ENCODE measurements around the gene JSRP1. TPM values are rescaled to one million over a fixed set of nuclear protein-coding genes. Genes with fewer than 3 reads are reported as not detected.

JSRP1 gene
- total and polyA plus RNA-seq, 2 of the 8 experiments (the other 6 are each of a cell fraction or from before 2014, with no cell fraction given): 0.24 to 0.56 TPM

DNA sequence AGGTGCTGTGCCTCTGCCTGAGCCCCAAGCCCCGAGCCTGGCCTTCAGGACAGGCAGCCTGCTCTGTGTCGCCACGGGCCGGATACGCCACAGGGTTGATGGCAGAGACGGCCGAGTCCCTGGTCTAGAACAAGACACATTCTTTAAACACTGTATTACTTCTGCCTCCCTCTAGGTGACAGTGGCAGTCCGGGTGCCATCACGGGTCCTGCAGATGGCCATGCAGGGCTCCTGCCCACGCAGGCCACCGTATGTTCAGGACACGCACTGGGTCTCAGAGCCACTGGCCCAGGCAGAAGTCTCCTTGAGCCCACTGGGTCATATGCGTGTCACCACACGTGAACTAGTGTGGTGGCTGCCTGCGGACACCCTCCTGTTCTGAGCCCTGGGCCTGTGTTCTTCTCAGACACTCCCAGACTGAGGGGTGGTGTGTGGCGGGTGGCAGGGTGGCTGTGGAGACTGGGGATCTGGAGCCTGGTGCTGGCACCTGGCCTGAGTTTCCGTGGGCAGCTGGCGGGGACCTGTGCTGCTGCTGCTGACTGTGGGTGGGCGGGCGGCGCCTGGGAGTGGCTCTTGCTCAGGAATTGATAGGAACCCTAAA, 24.5 kb downstream of the JSRP1 start:
- H3K56ac ChIP-seq (replicated peaks; ENCODE audit: insufficient read length, low read depth, low read length): no peak overlapping the region
- H3K14ac ChIP-seq (ENCODE audit: insufficient read length): no peak overlapping the region
- H2AFZ ChIP-seq (ENCODE audit: low read length): no peak overlapping the region
- H3K27ac ChIP-seq (ENCODE audit: low read depth, low read length): no peak overlapping the region
- H3K9me3 ChIP-seq (ENCODE audit: insufficient read depth in 2 of 2, low read depth in 1 of 2, low read length in 1 of 2): no peaks in the 10 kb centered on the region
- H3K79me1 ChIP-seq (ENCODE audit: low read depth, low read length): peaks cover 4% of the 10 kb centered on the region
- 90% methylated on average over 21 of the region's 21 CpGs; no CpG with 5 or more reads in 1 of the 2 experiments for WGBS, 2 experiments (ENCODE audit: extremely low coverage in 1 of 2, insufficient coverage in 1 of 2, insufficient read length in 1 of 2, insufficient replicate concordance in 2 of 2, low coverage in 1 of 2, low lambda C conversion rate in 2 of 2, missing lambda C conversion rate in 1 of 2)
- H3K79me2 ChIP-seq (ENCODE audit: control insufficient read depth in 1 of 2, insufficient read depth in 2 of 2, low read length in 2 of 2): peaks cover 0 to 15% of the 10 kb centered on the region in 2 experiments; a peak in 3 of 4 replicates
- H4K20me1 ChIP-seq (replicated peaks in 1 of 2; ENCODE audit: control insufficient read depth in 1 of 2, insufficient read depth in 2 of 2, low read length in 2 of 2): peaks cover 0 to 15% of the 10 kb centered on the region in 2 experiments
- no peak overlapping the region; the same call in 1 of the 2 replicates for H2BK5ac ChIP-seq (ENCODE audit: low read depth, low read length)
- no peak overlapping the region for H2BK20ac ChIP-seq (ENCODE audit: low read length)
- H2BK15ac ChIP-seq (ENCODE audit: low read length): no peak overlapping the region
- H2AK5ac ChIP-seq (ENCODE audit: low read depth, low read length): no peak overlapping the region
- DNase-seq (ENCODE audit: low read depth in 1 of 2, low spot score in 2 of 2) (no peak), FAIRE-seq (no peak)
- peak; percentile 8 to 44 for TF ChIP-seq POLR2A (IDR thresholded peaks at IDR 0.05; ENCODE audit: control extremely low read depth in 1 of 2, low read depth in 2 of 2, low read length in 2 of 2)
- 0 out of 4 replicates have a peak, but pooled peaks of 1 of the 2 experiments have one; percentile 10 for TF ChIP-seq RAD21 (IDR thresholded peaks at IDR 0.05 in 1 of 2, conservative IDR thresholded peaks at IDR 0.05 in 1 of 2; ENCODE audit: low read depth in 2 of 2, low read length in 2 of 2)
- TF ChIP-seq POU5F1 (IDR thresholded peaks at IDR 0.05; ENCODE audit: low read depth, low read length): no peak
- no peak for TF ChIP-seq TEAD4 (IDR thresholded peaks at IDR 0.05; ENCODE audit: low read depth, low read length)
- TF ChIP-seq, protein P1, sequence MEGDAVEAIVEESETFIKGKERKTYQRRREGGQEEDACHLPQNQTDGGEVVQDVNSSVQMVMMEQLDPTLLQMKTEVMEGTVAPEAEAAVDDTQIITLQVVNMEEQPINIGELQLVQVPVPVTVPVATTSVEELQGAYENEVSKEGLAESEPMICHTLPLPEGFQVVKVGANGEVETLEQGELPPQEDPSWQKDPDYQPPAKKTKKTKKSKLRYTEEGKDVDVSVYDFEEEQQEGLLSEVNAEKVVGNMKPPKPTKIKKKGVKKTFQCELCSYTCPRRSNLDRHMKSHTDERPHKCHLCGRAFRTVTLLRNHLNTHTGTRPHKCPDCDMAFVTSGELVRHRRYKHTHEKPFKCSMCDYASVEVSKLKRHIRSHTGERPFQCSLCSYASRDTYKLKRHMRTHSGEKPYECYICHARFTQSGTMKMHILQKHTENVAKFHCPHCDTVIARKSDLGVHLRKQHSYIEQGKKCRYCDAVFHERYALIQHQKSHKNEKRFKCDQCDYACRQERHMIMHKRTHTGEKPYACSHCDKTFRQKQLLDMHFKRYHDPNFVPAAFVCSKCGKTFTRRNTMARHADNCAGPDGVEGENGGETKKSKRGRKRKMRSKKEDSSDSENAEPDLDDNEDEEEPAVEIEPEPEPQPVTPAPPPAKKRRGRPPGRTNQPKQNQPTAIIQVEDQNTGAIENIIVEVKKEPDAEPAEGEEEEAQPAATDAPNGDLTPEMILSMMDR (IDR thresholded peaks at IDR 0.05; ENCODE audit: control extremely low read depth in 1 of 3, insufficient read depth in 1 of 3, low read depth in 1 of 3, low read length in 3 of 3): peak in 1 of 3 experiments; percentile 35; a peak in 1 of 4 replicates
- TF ChIP-seq EGR1 (IDR thresholded peaks at IDR 0.05; ENCODE audit: borderline replicate concordance, low read depth, low read length): 0 out of 2 replicates have a peak, but pooled peaks have one; percentile 25
- TF ChIP-seq KDM5A (IDR thresholded peaks at IDR 0.05; ENCODE audit: low read length): no peak
- TF ChIP-seq CEBPB (IDR thresholded peaks at IDR 0.05; ENCODE audit: low read depth, low read length): no peak
- ChIA-PET POLR2A (ENCODE audit: partially characterized antibody) (interaction anchor here (0.5 to 6.3 kb wide), 13 partner anchors 8 to 386 kb away, joined by 3 to 61 read pairs (median 5); partner anchors contain the start of gene AMH), CTCF (ENCODE audit: partially characterized antibody) (interaction anchor here (0.6 to 4.4 kb wide), 8 partner anchors 16 to 122 kb away, joined by 3 to 19 read pairs (median 4); no protein-coding TSS in a partner anchor)
- H3K27me3 ChIP-seq (replicated peaks in 1 of 4; ENCODE audit: control insufficient read depth in 3 of 4, extremely low read depth in 1 of 4, insufficient read depth in 3 of 4, low read length in 3 of 4): no peaks in the 10 kb centered on the region
- peaks cover 0 to 42% (median 14%) of the 10 kb centered on the region in 4 experiments; a peak in 6 of 8 replicates for H3K36me3 ChIP-seq (ENCODE audit: control insufficient read depth in 2 of 4, insufficient read depth in 4 of 4, low read length in 3 of 4)
- H3K18ac ChIP-seq (ENCODE audit: extremely low read depth, low read length): no peak overlapping the region
- no peak overlapping the region for H4K91ac ChIP-seq (replicated peaks; ENCODE audit: insufficient read length, low read length)
- H3K4me1 ChIP-seq (replicated peaks in 1 of 4; ENCODE audit: control insufficient read depth in 3 of 4, insufficient read depth in 4 of 4, low read length in 3 of 4): peaks cover 0 to 3% (median 0%) of the 10 kb centered on the region in 4 experiments; a peak in 1 of 7 replicates
- H3K23ac ChIP-seq (ENCODE audit: insufficient read length): no peak overlapping the region
- no peak overlapping the region for H3K4me2 ChIP-seq (ENCODE audit: insufficient read depth in 1 of 2, low read depth in 2 of 2, low read length in 2 of 2)
- H3K9ac ChIP-seq (replicated peaks in 1 of 4; ENCODE audit: extremely low read depth in 1 of 4, low read depth in 3 of 4, low read length in 3 of 4): no peak overlapping the region
- no peak overlapping the region for H2BK120ac ChIP-seq (replicated peaks; ENCODE audit: low read depth, low read length)
- no peak overlapping the region for H3K4me3 ChIP-seq (ENCODE audit: extremely low read depth in 1 of 4, insufficient read depth in 2 of 4, low read depth in 3 of 4, low read length in 4 of 4)
- H2BK12ac ChIP-seq (ENCODE audit: low read depth, low read length): no peak overlapping the region
- H3K4ac ChIP-seq (replicated peaks; ENCODE audit: insufficient read length, low read depth, low read length): no peak overlapping the region
- no peak overlapping the region for H4K5ac ChIP-seq (ENCODE audit: insufficient read length, low read depth, low read length)
- H3K23me2 ChIP-seq (ENCODE audit: low read depth, low read length): peaks cover 4% of the 10 kb centered on the region; the same call in 1 of the 2 replicates
- H4K8ac ChIP-seq (ENCODE audit: extremely low read depth, insufficient read depth, low read length): peak overlapping the region; percentile 45; the same call in 1 of the 2 replicates
